Neural cell (in vitro differentiated cells): ENCODE measurements around the gene THBD. TPM values are rescaled to one million over a fixed set of nuclear protein-coding genes. Genes with fewer than 3 reads are reported as not detected.

Experiments used
- H2AFZ ChIP-seq: fragments of 200-600, 300-800 bp; sonication (generic), shearing (Covaris generic); 2 replicates; pipeline ENCODE4 v1.6.0; 2014; ENCODE audit warnings: low read depth, mild to moderate bottlenecking, antibody characterized with exemption, low read length, moderate library complexity
- H3F3A ChIP-seq: fragments of 200-600 bp; shearing (Covaris generic); 2 replicates; pipeline ENCODE4 v1.6.1; 2016; ENCODE audit warnings: mild to moderate bottlenecking, moderate library complexity, mixed read lengths, antibody characterized with exemption, low read length; ENCODE audit not compliant: insufficient read depth, poor library complexity, severe bottlenecking
- H3K27ac ChIP-seq: fragments of 200-600, 300-800 bp; sonication (generic), shearing (Covaris generic); 2 replicates; pipeline ENCODE4 v1.5.1; 2014; ENCODE audit warnings: mild to moderate bottlenecking, low read length, moderate library complexity
- H3K27me3 ChIP-seq: fragments of 300-800, 200-600 bp; sonication (generic), shearing (Covaris generic); 2 replicates; pipeline ENCODE4 v1.6.0; 2014; ENCODE audit warnings: mild to moderate bottlenecking, low read depth, low read length, moderate library complexity; ENCODE audit not compliant: insufficient read depth
- H3K36me3 ChIP-seq: fragments of 300-800, 200-600 bp; sonication (generic), shearing (Covaris generic); 2 replicates; pipeline ENCODE4 v1.5.1; 2014; ENCODE audit warnings: mild to moderate bottlenecking, antibody characterized with exemption, low read length, moderate library complexity; ENCODE audit not compliant: insufficient read depth
- H3K4me2 ChIP-seq: fragments of 300-800, 200-600 bp; sonication (generic), shearing (Covaris generic); 2 replicates; pipeline ENCODE4 v1.6.0; 2014; ENCODE audit warnings: mild to moderate bottlenecking, low read length
- H3K4me3 ChIP-seq: fragments of 300-800, 200-600 bp; sonication (generic), shearing (Covaris generic); 2 replicates; pipeline ENCODE4 v1.5.1; 2014; ENCODE audit warnings: mild to moderate bottlenecking, low read length, moderate library complexity
- H3K79me2 ChIP-seq: fragments of 200-600 bp; shearing (Covaris generic); replicated peaks from 2 replicates; pipeline ENCODE4 v1.6.0; 2014; ENCODE audit warnings: mild to moderate bottlenecking, low read length, moderate library complexity; ENCODE audit not compliant: insufficient read depth
- H3K9ac ChIP-seq: fragments of 300-800, 200-600 bp; sonication (generic), shearing (Covaris generic); 2 replicates; pipeline ENCODE4 v1.6.1; 2016; ENCODE audit warnings: mild to moderate bottlenecking, low read length, mixed read lengths
- H3K9me2 ChIP-seq: fragments of 200-600 bp; shearing (Covaris generic); 2 replicates; pipeline ENCODE4 v1.6.1; 2016; ENCODE audit warnings: mild to moderate bottlenecking, low read length, mixed read lengths; ENCODE audit not compliant: insufficient read depth
- H3K9me3 ChIP-seq: fragments of 200-600, 300-800 bp; sonication (generic), shearing (Covaris generic); 2 replicates; pipeline ENCODE4 v1.6.1; 2016; ENCODE audit warnings: mild to moderate bottlenecking, mixed run types, low read length, moderate library complexity, mixed read lengths
- H4K20me1 ChIP-seq: fragments of 200-600 bp; shearing (Covaris generic); 2 replicates; pipeline ENCODE4 v1.6.1; 2016; ENCODE audit warnings: mild to moderate bottlenecking, mixed run types; ENCODE audit not compliant: insufficient read depth
- EP300 ChIP-seq: fragments of 450-650 bp; conservative IDR thresholded peaks from 2 replicates; pipeline ENCODE4 v1.6.1; 2014; ENCODE audit warnings: antibody characterized with exemption, mild to moderate bottlenecking, moderate library complexity; ENCODE audit not compliant: poor library complexity, severe bottlenecking
- EZH2 ChIP-seq: fragments of 200-600, 300-800 bp; shearing (Covaris generic), sonication (generic); IDR thresholded peaks from 2 replicates; pipeline ENCODE4 v1.6.1; 2014; ENCODE audit warnings: antibody characterized with exemption, low read length, borderline replicate concordance, mild to moderate bottlenecking; ENCODE audit not compliant: insufficient read depth, poor library complexity, severe bottlenecking
- MXI1 ChIP-seq: fragments of 450-650 bp; conservative IDR thresholded peaks from 2 replicates; pipeline ENCODE4 v1.6.1; 2014; ENCODE audit warnings: antibody characterized with exemption, mild to moderate bottlenecking; ENCODE audit not compliant: poor library complexity, severe bottlenecking
- POLR2AphosphoS5 ChIP-seq: IDR thresholded peaks from 2 replicates; pipeline ENCODE4 v1.6.1; 2012
- RAD21 ChIP-seq: fragments of 450-650 bp; conservative IDR thresholded peaks from 2 replicates; pipeline ENCODE4 v1.6.1; 2014; ENCODE audit warnings: antibody characterized with exemption, mild to moderate bottlenecking, moderate library complexity
- SMC3 ChIP-seq: fragments of 450-650 bp; conservative IDR thresholded peaks from 2 replicates; pipeline ENCODE4 v1.6.1; 2014; ENCODE audit warnings: antibody characterized with exemption, mild to moderate bottlenecking, moderate library complexity; ENCODE audit not compliant: poor library complexity
- TAF1 ChIP-seq: IDR thresholded peaks from 2 replicates; pipeline ENCODE4 v1.6.1; 2012; ENCODE audit warnings: low read depth
- polyA plus RNA-seq: library from polyadenylated mRNA; depleted of rRNA; stranded (reverse); fragments of >200 nt; gene quantifications from 2 replicates; pipeline ENCODE4 v1.2.3, GENCODE V29; 2014
- TF ChIP-seq, protein P1 (sequence below): fragments of 450-650 bp; IDR thresholded peaks from 2 replicates; pipeline ENCODE4 v1.5.1; 2014; ENCODE audit warnings: antibody characterized with exemption, mild to moderate bottlenecking, moderate library complexity; ENCODE audit not compliant: poor library complexity, severe bottlenecking
- TF ChIP-seq, protein P2 (sequence below): IDR thresholded peaks from 2 replicates; pipeline ENCODE4 v1.6.1; 2012; ENCODE audit warnings: borderline replicate concordance

The THBD gene
- polyA plus RNA-seq, 1 donor from 2014 or later = not detected

DNA sequence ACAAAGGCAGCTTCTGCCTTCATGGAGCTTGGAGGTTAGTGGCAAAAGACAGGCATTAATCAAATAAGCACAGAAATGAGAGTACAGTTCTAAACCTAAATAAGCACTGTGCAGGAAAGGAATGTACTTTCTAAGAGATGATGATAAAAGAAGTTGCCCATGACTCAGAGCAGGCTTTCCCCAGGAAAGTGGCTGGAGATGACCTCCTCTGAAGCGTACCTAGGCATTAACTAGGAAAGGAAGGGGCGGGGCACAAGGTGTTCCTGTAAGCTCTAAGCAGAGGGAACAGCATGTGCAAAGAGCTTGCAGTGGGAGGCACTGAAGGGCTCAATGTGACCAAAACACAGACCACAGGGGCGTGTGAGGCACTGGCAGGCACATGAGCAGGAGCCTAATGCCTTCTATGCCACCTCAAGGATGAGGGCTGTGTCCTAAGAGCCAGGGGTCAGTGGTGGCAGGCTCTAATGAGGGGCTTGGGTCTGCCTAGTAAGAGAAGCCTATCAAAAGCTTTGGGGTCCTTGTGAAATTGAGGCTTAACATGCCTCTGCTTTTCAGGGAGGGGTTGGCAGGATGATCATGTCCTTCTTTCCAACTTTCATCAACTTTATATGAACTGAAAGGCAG is 9.5 kb downstream of the THBD start:
- TF ChIP-seq, protein P1, sequence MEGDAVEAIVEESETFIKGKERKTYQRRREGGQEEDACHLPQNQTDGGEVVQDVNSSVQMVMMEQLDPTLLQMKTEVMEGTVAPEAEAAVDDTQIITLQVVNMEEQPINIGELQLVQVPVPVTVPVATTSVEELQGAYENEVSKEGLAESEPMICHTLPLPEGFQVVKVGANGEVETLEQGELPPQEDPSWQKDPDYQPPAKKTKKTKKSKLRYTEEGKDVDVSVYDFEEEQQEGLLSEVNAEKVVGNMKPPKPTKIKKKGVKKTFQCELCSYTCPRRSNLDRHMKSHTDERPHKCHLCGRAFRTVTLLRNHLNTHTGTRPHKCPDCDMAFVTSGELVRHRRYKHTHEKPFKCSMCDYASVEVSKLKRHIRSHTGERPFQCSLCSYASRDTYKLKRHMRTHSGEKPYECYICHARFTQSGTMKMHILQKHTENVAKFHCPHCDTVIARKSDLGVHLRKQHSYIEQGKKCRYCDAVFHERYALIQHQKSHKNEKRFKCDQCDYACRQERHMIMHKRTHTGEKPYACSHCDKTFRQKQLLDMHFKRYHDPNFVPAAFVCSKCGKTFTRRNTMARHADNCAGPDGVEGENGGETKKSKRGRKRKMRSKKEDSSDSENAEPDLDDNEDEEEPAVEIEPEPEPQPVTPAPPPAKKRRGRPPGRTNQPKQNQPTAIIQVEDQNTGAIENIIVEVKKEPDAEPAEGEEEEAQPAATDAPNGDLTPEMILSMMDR = no peak
- TF ChIP-seq RAD21 (no peak), EZH2 (no peak), EP300 (no peak), SMC3 (no peak), POLR2AphosphoS5 (no peak), TAF1 (no peak), MXI1 (no peak)
- TF ChIP-seq, protein P2, sequence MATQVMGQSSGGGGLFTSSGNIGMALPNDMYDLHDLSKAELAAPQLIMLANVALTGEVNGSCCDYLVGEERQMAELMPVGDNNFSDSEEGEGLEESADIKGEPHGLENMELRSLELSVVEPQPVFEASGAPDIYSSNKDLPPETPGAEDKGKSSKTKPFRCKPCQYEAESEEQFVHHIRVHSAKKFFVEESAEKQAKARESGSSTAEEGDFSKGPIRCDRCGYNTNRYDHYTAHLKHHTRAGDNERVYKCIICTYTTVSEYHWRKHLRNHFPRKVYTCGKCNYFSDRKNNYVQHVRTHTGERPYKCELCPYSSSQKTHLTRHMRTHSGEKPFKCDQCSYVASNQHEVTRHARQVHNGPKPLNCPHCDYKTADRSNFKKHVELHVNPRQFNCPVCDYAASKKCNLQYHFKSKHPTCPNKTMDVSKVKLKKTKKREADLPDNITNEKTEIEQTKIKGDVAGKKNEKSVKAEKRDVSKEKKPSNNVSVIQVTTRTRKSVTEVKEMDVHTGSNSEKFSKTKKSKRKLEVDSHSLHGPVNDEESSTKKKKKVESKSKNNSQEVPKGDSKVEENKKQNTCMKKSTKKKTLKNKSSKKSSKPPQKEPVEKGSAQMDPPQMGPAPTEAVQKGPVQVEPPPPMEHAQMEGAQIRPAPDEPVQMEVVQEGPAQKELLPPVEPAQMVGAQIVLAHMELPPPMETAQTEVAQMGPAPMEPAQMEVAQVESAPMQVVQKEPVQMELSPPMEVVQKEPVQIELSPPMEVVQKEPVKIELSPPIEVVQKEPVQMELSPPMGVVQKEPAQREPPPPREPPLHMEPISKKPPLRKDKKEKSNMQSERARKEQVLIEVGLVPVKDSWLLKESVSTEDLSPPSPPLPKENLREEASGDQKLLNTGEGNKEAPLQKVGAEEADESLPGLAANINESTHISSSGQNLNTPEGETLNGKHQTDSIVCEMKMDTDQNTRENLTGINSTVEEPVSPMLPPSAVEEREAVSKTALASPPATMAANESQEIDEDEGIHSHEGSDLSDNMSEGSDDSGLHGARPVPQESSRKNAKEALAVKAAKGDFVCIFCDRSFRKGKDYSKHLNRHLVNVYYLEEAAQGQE = no peak
- no peaks in the 10 kb centered on the region for H4K20me1 ChIP-seq
- no peaks in the 10 kb centered on the region for H3K79me2 ChIP-seq
- no peak overlapping the region for H3K27ac ChIP-seq
- no peaks in the 10 kb centered on the region for H3F3A ChIP-seq
- no peaks in the 10 kb centered on the region for H3K9me3 ChIP-seq
- no peak overlapping the region for H3K4me3 ChIP-seq
- no peak overlapping the region for H2AFZ ChIP-seq
- H3K9me2 ChIP-seq = no peaks in the 10 kb centered on the region
- no peak overlapping the region for H3K9ac ChIP-seq
- H3K36me3 ChIP-seq = no peaks in the 10 kb centered on the region
- no peak overlapping the region for H3K4me2 ChIP-seq
- peaks cover 72% of the 10 kb centered on the region for H3K27me3 ChIP-seq

DNA sequence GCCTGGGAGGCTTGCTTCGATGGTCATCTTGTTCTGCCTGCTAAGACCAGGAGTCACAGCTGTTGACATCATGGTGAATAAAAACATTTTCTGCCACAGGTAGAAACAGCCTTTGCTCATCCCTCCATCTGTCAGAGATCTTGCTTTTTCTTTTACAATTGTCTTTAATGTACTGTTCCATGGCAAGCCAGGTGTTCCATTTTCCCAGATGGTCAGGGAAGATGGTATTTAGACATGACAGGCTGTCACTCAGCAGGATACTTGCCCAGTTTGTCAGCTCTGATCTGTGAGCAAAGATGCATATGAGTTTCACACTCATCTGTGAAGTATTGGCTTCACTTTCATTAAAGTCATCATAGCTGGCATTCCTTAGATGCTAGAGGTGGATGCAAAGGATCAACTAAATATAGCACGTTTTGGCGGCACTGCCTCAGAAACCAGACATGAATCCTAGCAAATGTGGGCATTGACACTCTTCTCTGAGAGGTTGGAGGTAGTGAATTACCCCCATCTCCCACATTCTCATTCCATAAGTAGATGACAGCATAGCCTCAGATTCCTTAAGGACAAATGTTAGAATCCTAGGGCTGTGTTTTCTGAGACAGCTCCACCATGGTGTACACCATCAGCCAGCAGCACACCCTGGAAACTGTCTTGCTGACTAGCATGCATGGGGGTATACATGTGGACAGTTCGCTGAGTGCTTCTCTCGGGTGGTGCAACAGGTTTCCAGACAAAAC is 10.2 kb downstream of the THBD start:
- Histone ChIP-seq H3K9ac (no peak overlapping the region), H3K9me2 (no peaks in the 10 kb centered on the region), H4K20me1 (no peaks in the 10 kb centered on the region), H3K36me3 (no peaks in the 10 kb centered on the region), H3K4me3 (no peak overlapping the region), H3F3A (no peaks in the 10 kb centered on the region), H2AFZ (no peak overlapping the region), H3K79me2 (no peaks in the 10 kb centered on the region), H3K27ac (no peak overlapping the region), H3K9me3 (no peaks in the 10 kb centered on the region), H3K4me2 (no peak overlapping the region), H3K27me3 (peaks cover 72% of the 10 kb centered on the region)
- TF ChIP-seq MXI1 (no peak), EZH2 (no peak), RAD21 (no peak), TAF1 (no peak), SMC3 (no peak), EP300 (no peak), POLR2AphosphoS5 (no peak)
- TF ChIP-seq, protein P2 = no peak
- TF ChIP-seq, protein P1 = no peak
